Stimulated activated naive CD4-positive, alpha-beta T cell (primary cell): Measurements from ENCODE around the gene CNTN5.
"Not testable (repeated sequence)": the region's sequence is repeated elsewhere in the genome, so short reads cannot be mapped to it uniquely, and the experiment has no call there.

Experiments used
- DNase-seq, 6 experiments: peaks; one replicate each; lab custom pipeline; 2025; lab: John Stamatoyannopoulos, UW

The CNTN5 gene

GRCh38 chr11:99277281-99277680, 256.5 kb downstream of the CNTN5 start:
- DNase-seq, result no peak

- DNase-seq, result no peak
Observed at GRCh38 chr11:99279266-99279665, 258.5 kb downstream of the CNTN5 start.

- no peak for DNase-seq
Observed at GRCh38 chr11:99281331-99281730, 260.6 kb downstream of the CNTN5 start.

- not testable (repeated sequence) for DNase-seq
Observed at GRCh38 chr11:99297925-99298324, 277.2 kb downstream of the CNTN5 start.

GRCh38 chr11:99307510-99308088, 286.9 kb downstream of the CNTN5 start:
- no peak for DNase-seq

- no peak for DNase-seq
Observed at GRCh38 chr11:99311870-99312269, 291.1 kb downstream of the CNTN5 start.

- no peak for DNase-seq
Observed at GRCh38 chr11:99316776-99317520, 296.2 kb downstream of the CNTN5 start.

GRCh38 chr11:99320769-99321290, 300.1 kb downstream of the CNTN5 start:
- DNase-seq, result no peak

- DNase-seq, result no peak
Observed at GRCh38 chr11:99325847-99326246, 305.1 kb downstream of the CNTN5 start.

- no peak for DNase-seq
Observed at GRCh38 chr11:99327066-99327465, 306.3 kb downstream of the CNTN5 start.

- no peak for DNase-seq
Observed at GRCh38 chr11:99327527-99327926, 306.8 kb downstream of the CNTN5 start.

- no peak for DNase-seq
Observed at GRCh38 chr11:99333621-99334020, 312.9 kb downstream of the CNTN5 start.

GRCh38 chr11:99343117-99343516, 322.4 kb downstream of the CNTN5 start:
- no peak for DNase-seq

- no peak for DNase-seq
Observed at GRCh38 chr11:99349151-99349673, 328.5 kb downstream of the CNTN5 start.

GRCh38 chr11:99351624-99352023, 330.9 kb downstream of the CNTN5 start:
- DNase-seq, result no peak

GRCh38 chr11:99352642-99353041, 331.9 kb downstream of the CNTN5 start:
- no peak for DNase-seq

- DNase-seq, result no peak
Observed at GRCh38 chr11:99366546-99366945, 345.8 kb downstream of the CNTN5 start.

- no peak for DNase-seq
Observed at GRCh38 chr11:99368583-99368982, 347.8 kb downstream of the CNTN5 start.

GRCh38 chr11:99370549-99371216, 349.9 kb downstream of the CNTN5 start:
- no peak for DNase-seq

- no peak for DNase-seq
Observed at GRCh38 chr11:99371257-99371656, 350.5 kb downstream of the CNTN5 start.

- no peak for DNase-seq
Observed at GRCh38 chr11:99376463-99376862, 355.7 kb downstream of the CNTN5 start.

- DNase-seq, result no peak
Observed at GRCh38 chr11:99383648-99384245, 363.0 kb downstream of the CNTN5 start.
